ENCODE measurements around the gene KDM6A. TPM values are rescaled to one million over a fixed set of nuclear protein-coding genes. Genes with fewer than 3 reads are reported as not detected.

The KDM6A gene
- total RNA-seq, result 24.2 and 37.4 TPM in 2 replicates

GRCh38 chrX:44872821-44873414, at the start of gene KDM6A:
TSS of gene KDM6A (plus strand) at chrX:44873188. CDS start at chrX:44873552, 364 bp downstream.

GRCh38 chrX:44843753-44844152, 29.2 kb upstream of the KDM6A start, which contains the start of gene DUSP21:
TSS of gene DUSP21 (plus strand) at chrX:44844021. CDS start at chrX:44844133, 112 bp downstream.

Other genes with a start within 250 kb of the KDM6A start
- gene DUSP21, start 29.2 kb upstream of the KDM6A start, total RNA-seq, result not detected in 2 replicates